SK-N-SH treated with all-trans-retinoic acid at 6 μM for 48 hours (cell line): Measurements from ENCODE around the gene LIMS4.
"Not testable (repeated sequence)": the region's sequence is repeated elsewhere in the genome, so short reads cannot be mapped to it uniquely, and the experiment has no call there.

ENCODE experiments used
- ATAC-seq: fragments of 200-7000 bp; cut with Tn5 transposase; 3 replicates; pipeline ENCODE4 v1.9.1; 2020; ENCODE audit warnings: mild to moderate bottlenecking, moderate library complexity

Gene LIMS4

DNA sequence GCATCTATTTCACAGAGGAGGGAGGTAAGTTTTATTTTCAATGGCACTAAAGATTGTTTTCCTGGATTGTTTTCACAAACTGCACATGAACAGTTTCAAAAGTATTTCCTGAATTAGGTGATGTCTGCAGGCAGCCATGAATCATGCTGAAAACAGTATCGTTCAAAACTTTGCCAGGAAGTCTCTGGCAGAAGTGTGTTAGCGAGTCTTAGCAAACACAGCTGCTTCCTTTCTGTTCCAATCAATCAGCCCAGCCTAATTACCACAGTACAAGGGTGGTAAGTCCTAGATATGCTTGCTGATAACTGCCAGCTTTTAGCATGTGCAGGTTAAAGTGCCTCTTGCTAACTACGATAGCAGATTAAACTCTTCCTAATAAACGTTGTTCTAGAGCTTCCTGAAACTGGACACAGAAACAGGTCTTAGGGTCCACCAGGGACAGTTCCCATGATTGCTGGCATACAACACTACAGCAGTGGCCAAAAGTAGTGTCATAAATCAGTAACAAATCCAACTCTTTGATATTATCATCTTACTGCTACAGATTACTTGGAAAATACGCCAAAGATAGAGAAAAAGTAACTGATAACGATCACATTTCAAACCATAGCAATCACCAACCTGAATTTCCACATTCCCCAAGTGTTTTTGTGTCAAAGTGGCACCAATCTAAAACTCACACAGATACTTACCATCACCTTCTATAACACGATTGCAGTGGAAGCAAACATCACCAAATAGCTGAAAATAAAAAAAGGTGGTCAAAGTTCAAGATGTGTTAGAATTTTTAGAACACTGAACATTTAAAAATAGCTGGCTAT lies 23.3 kb downstream of the LIMS4 start:
- ATAC-seq: peak; percentile 89

DNA sequence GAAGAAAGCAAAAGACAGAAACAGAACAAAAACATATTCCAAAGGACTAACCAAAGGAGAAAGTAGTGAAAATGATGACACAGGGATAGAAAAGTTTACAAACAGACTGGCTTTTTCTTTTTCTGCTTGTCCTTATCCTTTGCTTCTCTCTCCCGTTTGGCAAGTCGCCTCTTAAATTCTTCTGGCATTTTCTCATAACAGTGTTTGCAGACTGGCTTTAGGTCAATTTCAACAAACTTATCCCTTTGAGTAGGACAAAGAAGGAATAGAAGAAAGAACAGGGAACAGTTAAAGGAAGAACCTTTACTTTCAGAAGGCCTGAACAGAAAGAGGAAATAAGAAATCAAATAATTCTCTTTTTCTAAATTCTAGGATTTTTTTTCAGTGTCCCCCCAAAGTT lies 26.0 kb downstream of the LIMS4 start:
- ATAC-seq: not testable (repeated sequence)

DNA sequence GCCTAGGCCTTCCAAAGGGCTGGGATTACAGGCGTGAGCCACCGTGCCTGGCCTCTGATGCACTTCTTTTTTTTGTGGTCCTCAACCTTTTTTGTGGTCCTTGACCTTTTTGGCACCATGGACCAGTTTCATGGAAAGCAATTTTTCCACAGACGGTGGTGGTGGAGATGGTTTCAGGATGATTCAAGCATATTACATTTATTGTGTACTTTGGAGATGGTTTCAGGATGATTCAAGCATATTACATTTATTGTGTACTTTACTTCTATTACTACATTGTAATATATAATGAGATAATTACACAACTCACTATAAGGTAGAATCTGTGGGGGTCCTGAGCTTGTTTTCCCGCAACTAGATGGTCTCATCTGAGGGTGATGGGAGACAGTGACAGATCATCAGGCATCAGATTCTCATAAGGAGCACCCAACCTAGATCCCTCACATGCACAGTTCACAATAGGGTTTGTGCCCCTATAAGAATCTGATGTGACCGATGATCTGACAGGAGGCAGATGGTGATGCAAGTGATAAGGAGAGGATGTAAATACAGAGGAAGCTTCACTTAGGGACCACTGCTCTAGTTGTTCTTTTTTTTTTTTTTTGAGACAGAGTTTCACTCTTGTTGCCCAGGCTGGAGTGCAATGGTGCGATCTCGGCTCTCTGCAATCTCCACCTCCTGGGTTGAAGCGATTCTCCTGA lies 29.2 kb downstream of the LIMS4 start:
- peak; percentile 62 for ATAC-seq

DNA sequence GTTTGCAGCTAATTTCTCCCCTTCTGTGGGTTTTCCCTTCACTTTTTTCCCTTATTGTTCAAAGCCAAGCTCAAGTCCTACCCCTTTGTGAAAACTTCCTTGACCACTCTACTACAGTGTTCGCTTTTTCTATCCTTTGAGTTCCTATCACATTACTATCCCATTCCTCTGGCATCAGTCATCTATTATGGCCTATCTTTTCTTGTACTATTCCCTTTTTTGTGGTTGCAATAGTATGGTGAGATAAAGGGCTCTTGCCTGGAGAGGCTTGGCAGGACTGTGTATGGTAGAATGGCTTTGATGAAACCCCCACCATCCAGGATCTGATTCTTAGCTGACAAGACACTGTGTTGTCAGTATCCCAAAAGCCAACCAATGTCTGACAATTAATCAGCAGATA lies 30.7 kb downstream of the LIMS4 start:
- peak; percentile 68 for ATAC-seq

DNA sequence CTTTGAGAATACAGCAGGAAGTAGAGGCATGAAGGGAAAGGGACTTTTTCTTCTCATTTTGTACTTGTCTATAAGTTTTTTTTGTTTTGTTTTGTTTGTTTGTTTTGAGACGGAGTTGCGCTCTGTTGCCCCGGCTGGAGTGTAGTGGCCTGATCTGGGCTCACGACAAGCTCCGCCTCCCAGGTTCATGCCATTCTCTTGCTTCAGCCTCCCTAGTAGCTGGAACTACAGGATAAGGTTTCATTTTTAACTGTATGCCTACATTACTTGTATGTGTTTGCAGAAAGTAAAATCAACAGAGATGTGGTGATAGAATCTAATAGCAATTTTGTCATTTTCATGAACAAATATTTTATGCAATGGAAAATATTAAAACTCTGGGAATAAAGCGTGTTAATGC lies 38.1 kb downstream of the LIMS4 start:
- ATAC-seq: not testable (repeated sequence)

DNA sequence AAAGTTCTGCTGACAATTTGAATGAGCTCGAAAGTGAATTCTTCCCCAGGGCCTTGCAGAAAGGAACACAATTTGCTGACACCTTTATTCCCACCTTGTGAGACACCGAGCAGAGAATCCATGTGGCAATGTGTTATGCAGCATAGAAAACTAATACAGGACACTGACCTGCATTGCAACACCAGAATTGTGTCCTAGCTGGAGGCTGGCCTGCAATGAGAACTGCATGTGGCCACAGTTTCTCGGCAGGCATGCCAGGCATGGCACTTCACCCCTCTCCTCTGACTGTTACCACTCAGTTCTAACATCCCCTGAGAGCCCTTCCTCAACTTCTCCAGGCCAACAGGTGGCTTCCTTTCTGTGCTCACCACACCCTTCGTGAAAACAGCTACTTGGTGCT lies 46.9 kb downstream of the LIMS4 start:
- not testable (repeated sequence) for ATAC-seq

DNA sequence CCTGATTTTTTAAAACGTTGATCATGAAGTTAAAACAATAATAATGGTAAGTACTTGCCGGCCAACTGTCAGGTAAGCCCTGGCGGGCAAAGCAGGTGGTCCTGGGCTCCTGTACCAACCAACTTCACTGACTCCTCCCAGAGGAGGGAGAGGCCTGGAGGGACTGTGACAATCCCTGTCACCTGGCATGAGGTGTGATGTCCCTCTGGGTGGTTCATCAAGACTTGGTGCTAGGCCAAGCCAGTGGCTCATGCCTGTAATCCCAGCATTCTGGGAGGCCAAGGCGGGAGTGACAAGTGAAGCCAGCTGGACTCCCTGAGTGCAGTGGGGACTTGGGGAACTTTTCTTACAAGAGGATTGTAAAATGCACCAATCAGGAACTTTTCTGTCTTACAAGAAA lies 48.2 kb downstream of the LIMS4 start:
- not testable (repeated sequence) for ATAC-seq

DNA sequence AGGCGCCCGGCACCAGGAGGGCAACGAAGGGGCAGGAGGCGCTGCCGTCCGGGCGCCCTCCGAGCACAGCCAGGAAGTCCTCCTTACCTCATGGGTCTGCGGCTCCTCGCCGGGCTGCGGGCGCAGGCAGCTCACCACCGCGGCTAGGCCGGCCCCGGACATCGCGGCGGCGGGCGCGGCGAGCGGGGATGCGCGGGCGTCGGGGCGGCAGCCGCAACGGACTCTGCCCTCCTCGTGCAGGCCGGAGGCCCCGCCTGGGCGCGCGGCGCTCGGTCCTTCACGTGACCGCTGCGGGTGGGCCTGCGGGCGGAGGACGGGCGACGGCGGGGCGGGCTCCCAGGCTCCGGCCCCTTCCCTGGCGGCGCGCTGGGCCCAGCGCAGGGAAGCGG lies 49.0 kb downstream of the LIMS4 start:
- not testable (repeated sequence) for ATAC-seq

DNA sequence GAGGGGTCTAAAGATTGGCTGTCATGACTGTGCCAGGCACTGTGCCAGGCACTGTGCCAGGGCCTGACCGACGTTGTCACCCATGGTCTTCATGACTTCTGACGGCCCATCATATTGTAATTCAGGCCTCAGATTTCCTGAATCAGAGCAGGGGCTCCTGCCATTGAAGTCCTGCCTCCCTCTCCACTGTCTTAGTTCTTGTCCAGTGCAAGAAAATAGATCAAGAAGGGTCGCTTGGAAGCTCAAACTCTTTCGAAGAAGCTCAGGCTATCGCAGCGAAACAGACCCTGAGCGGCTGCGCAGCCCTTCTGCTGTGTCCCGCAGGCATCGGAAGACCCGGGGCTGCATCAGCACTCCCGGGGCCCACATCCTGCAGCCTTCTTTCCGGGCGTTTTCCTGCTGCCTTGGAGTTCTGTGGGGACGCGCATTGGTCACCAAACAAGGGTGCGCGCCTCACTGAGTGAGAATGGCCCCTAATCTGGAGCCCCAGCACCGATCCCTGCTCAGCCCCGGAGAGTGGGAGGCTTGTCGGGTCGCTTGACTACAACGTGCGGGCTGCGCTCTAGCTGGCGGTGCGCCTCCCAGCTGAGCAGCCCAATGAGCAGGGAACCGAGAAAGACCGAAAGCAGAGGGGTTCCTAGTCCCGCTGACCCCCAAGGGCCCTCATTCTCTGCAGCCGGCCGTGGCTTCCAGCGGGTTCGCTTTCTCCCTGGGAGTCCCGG lies 49.6 kb downstream of the LIMS4 start:
- ATAC-seq: not testable (repeated sequence)

DNA sequence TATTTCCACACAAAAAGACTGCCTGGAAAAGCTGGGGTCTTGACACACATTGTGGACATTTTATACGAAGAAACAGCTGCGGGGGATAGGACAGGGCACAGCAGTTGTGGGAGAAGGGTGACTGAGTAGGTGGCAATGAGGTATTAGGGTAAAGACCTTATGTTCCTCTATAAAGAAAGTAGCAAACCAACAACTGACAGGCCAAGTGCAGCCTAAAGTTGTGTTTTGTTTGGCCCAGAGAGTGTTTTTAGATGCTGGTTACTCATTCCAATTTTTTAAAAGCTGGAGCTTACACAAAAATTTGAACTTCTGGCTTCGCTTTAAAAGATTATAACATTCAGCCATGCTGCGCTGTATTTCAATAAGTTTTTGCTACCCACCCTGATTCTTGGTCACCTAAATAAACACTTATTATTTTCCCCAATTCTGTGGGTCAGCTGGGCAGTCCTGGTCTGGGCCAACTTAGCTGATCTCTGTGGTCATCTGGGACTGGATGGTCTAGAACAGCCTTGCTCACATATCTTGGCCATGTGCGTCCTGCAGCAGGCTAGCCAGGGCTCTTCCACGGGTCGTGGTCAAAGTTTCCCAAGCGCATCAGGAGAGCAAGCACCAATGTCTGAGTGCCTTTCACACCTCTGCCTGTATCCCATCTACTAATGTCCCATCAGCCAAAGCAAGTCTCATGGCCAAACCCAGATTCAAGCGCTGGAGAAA lies 51.8 kb downstream of the LIMS4 start:
- not testable (repeated sequence) for ATAC-seq

DNA sequence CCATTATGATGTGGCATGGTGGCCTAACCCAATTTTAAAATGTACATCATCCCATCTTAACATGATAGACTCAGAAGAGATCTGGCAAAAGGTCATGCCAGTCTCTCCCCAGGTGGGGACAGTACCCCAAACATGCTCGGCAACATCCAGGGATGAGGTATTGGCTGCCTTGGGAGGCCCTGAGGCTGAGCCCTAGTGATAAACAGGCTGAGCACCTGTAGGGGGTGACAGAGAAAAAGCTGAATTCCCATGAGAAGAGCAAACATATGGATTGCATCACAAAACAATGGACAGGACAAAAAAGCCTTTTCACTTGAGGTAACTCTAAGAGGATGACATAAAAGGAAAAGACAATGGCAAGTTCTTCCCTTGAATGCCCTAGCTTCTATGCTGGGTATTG lies 65.5 kb downstream of the LIMS4 start:
- not testable (repeated sequence) for ATAC-seq

DNA sequence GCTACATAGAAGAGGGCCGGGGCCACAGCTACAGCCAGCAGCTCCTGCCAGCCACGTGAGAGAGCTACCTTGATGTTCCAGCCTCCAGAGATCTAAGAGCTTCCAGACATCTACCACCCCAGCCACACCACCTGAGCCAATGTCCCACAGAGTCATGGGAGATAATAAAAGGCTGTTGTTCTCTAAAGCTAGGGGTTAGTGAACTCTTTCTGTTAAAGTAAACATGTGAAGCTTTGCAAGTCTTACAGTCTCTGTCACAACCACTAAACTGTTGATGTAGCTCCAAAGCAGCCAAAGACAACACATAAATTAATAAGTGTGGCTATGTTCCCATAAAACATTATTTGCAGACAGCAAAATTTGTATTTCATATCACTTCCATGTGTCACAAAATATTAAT lies 67.6 kb downstream of the LIMS4 start:
- ATAC-seq: not testable (repeated sequence)

DNA sequence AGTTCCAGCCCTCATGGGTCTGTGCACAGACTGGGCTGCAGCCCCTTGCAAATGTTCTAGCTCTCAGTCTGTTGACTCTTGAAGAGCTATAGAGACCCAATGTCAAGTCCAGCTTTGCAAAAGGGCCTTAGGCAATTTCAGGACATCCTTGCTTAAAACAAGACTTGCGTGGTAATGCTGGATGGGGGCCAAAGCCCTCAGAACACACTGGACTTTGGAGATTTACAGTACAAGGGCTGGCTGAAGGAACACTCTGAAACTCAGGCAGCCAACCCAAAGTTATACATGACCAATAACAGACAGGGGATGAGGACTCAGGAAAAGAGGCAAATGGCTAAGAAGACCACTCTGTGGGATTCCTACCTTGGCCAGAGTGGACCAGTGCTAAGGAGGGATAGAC lies 68.4 kb downstream of the LIMS4 start:
- ATAC-seq: not testable (repeated sequence)

DNA sequence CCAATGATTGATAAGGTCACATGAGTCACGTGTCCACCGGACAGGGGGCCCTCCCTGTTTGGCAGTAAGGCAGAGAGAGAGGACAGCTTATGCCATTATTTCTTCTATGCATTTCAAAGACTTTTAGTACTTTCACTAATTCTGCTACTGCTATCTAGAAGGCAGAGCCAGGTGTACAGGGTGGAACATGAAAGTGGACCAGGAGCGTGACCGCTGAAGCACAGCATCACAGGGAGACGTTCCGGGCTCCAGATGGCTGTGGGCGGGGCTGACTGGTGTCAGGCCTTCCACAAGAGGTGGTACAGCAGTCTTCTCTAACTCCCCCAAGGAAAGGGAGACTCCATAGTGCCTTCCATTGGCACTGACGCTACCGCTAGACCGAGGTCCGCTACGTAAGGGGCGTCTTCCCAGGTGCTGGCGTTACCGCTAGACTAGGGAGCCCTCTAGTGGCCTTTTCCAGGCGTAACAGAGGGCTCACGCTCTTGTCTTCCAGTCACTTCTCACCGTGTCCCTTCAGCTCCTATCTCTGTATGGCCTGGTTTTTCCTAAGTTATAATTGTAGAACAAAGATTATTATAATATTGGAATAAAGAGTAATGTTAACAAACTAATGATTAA lies 71.5 kb downstream of the LIMS4 start:
- peak; percentile 98 for ATAC-seq

DNA sequence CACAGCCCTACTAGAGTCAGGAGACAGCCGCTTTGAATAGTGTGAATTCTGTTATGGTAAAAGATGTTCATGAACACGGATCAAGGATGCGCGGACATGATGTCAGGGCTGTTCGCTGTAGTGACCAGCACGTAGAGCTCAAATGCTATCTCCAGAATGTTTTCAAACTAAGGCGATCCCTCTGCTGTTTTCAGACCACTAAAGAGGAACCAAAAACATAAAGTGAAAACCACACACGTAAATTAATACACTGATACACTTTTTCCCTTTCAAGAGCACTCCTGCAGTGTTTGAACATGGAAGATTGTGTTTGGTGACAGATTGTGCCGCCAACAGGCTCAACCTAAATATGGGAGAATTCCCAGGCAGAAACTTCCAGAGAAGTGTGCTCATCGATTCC lies 73.2 kb downstream of the LIMS4 start:
- ATAC-seq: not testable (repeated sequence)

DNA sequence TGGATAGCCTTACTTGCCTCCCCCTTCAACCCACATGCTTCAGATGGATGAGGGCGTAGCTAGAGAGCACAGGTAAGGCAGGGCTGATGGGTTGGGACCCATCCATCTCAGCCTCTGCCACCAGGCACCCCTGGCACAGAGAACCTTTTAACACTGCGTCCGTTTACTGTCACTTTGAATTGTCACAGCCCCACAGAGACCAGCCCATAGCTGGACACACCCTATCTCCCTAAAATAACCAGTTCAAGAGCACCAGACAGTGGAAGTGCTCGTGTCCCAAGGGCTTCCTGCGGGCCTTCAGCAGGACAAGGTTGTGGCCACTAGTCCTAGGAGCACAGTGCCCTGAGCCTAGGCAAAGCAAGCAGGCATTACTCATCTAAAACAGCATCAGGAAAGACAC lies 76.6 kb downstream of the LIMS4 start:
- ATAC-seq: not testable (repeated sequence)
